ENCODE results near the gene SLC25A19.
"Not testable (repeated sequence)": the region's sequence is repeated elsewhere in the genome, so short reads cannot be mapped to it uniquely, and the experiment has no call there.

SLC25A19 gene

DNA sequence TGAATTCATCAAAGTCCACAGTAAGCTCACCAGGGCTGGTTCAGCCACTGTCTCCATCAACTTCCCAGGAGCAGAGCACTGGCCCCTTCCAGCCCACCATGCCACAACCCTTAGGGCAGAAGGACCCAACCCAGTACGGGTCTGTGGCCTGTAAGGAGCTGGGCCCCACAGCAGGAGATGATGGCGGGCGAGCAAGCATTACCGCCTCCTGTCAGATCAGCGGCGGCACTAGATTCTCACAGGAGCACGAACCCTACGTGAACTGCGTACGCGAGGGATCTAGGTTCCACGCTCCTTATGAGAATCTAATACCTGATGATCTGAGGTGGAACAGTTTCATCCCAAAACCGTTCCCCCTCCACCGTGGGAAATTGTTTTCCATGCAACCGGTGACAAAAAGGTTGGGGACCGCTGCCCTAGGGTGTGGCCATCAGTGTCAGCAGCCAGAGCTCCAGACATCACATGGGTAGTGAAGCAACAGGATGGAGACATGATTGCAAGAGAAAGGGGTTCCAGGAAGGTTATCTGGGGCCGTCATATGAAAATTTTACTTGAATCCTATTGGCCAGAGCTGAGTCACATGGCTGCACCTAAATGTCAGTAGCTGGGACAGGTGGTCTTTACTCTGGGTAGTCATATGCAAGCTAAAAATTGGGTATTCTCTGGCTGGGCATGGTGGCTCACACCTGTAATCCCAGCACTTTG, 12.4 kb upstream of the SLC25A19 start:
- no peak for DNase-seq (ENCODE audit: low spot score)

DNA sequence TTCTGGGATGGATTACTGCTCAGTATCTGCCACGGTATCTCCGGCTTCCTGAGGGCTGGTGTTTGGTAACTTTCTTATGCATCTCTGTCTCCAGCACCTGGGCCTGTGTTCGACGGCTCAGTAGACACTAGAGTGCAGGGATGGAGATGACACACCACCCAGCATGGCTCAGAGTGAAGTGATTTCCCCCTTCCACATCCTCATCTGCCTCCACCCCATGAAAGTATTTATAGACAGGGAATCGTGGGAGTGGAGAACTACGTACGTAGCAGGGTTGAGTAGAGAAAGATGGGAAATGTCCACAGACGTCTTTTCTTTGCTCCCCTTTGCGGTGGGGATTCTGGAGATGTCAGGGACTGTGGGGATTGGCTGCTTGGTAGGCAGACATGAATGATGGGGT, 11.8 kb upstream of the SLC25A19 start:
- no peak for DNase-seq (ENCODE audit: low spot score)

DNA sequence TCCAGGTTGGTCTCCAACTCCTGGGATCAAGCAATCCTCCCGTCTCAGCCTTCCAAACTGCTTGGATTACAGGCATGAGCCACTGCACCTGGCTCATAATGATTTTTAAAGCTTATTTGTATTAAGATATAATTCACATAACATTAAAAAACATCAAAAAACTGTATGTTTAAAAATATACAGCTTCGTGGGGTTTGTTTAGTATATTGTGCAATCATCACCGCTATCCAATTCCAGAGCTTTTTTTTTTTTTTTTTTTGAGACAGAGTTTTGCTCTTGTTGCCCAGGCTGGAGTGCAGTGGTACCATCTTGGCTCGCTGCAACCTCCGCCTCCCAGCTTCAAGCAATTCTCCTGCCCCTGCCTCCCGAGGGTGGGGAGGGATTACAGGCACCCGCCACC, 11.0 kb upstream of the SLC25A19 start:
- DNase-seq (ENCODE audit: low spot score), result no peak

DNA sequence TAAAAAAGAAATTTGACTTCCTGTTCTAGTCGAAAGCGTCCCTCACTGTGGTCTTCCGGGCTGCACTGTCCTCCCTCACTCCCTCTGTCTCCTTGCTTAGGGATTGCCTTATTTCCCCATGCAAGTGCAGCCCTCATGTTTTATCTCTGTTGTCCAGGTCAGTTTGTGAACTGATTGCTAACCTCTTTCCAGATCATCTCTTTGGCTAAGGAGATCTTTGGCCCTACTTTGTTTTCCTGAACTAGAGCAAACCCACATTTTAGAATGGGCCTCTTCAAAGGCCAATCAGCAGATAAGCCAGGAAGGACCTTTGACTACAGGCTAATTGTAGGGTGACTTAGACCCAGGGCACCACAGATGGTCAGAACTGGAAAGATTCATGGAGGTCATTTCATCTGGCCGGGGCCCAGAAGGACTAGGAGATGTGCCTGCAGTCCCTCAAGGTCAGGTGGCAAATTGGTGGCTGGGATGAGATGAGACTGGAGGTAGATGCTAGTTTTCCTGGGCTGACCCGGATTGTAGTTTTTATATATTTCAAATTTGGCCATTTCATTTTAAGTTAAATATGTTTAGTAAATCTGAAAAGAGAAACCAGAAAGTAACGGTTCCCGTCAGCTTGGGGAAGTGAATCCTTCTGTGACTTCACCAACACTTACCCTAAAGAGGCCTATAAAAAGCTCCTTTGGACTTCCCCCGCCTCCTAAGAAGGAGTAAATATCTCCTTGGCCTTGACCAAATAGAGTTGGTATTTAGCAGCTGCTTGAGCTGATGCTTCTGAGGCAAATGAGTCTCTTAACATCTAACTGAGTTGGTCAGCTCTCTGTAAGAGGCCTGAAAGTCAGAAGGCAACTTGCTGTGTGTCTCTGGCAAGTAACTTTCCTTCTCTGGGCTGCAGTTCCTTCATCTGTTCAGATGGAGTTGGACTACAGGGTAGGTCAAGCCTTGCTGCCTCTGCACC, 6.2 kb upstream of the SLC25A19 start:
- DNase-seq (ENCODE audit: low spot score), result no peak

DNA sequence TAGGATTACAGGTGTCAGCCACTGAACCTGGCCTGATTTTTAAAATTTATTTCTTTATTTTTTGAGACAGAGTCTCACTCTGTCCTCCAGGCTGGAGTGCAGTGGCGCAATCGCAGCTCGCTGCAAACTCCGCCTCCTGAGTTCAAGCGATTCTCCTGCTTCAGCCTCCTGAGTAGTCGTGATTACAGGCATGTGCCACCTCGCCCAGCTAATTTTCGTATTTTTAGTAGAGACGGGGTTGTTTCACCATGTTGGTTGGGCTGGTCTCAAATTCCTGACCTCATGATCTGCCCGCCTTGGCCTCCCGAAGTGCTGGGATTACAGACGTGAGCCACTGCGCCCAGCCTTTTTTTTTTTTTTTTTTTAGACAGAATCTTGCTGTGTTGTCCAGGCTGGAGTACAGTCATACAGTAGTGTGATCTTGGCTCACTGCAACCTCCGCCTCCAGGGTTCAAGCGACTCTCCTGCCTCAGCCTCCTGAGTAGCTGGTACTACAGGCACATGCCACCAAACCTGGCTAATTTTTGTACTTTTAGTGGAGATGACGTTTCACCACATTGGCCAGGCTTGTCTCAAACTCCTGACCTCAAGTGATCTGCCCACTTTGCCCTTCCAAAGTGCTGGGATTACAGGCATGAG, 3.7 kb upstream of the SLC25A19 start:
- not testable (repeated sequence) for DNase-seq (ENCODE audit: low spot score)

DNA sequence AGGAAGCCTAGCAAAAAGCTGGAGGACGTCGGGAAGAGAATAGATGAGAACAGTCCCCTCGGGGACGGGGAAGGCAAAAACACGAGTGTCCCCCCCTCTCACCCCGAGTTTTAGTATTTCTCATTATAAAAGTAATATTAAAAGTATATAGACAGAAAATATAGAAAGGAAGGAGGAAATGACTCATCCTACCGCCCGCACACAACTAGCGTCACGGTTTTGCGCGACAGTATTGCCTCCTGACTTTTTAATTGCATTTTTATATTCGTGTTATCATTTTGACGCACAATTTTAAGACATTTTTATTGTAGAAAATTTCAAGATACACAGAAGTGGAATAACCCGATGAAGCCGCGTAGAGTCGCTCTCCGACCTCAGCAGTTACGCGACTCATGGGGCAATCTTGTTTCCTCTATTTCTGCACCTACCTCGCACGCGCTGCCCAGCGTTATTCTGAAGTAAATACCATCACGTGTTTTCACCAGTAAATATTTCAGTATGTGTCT, 652 bp upstream of the SLC25A19 start:
- no peak for DNase-seq (ENCODE audit: low spot score)

DNA sequence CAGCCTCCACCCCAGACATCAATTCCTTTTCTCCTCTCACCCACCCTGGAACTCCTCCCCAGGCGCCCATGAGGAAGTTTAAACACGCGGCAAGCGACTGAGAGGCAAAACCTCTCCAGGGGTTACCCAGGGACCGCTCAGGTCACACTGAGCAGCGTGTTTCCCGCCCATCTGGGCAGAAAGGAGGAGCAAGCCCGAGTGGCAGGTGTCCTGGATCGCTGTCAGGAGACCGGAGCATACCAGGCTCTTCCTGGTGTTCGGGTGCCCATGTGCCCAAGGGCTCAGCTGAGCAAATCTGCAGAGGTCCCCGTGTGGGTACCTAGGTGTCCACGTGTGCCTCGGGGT, 491 bp downstream of the SLC25A19 start:
- DNase-seq (ENCODE audit: low spot score), result no peak

DNA sequence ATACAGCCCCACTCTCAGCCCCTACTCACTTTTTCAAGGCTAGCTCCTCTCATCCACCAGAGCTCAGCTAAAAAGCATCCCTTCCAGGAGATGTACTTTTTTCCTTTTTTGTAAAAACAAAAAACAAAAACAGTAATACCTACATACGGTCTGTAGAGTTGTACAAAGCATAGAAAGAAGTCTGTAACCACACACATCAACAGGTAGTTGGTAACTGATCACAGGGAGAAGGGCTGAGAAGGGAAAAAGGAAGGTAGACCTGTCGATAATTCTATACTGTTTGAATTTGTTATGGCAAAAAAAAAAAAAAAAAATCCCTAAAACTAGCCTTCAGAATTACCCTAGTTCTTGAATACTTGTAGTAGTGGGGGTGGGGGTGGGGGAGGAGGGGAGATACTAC, 874 bp downstream of the SLC25A19 start:
- no peak for DNase-seq (ENCODE audit: low spot score)

DNA sequence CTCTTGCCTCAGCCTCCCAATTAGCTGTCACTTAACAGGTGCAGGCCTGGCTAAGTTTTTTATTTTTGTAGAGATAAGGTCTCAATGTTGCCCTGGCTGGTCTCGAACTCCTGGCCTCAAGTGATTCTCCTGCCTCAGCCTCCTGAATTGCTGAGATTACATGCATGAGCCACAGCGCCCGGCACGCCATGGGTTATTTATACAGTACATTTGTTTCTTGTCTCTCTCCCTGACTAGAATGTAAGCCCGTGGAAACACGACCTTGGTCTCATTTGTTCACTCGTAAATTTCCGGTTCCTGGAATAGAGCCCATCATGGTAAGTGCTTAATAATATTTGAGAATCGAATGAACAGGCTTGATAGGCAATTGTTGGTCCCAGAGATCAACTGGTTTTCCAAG, 2.0 kb downstream of the SLC25A19 start:
- no peak for DNase-seq (ENCODE audit: low spot score)

DNA sequence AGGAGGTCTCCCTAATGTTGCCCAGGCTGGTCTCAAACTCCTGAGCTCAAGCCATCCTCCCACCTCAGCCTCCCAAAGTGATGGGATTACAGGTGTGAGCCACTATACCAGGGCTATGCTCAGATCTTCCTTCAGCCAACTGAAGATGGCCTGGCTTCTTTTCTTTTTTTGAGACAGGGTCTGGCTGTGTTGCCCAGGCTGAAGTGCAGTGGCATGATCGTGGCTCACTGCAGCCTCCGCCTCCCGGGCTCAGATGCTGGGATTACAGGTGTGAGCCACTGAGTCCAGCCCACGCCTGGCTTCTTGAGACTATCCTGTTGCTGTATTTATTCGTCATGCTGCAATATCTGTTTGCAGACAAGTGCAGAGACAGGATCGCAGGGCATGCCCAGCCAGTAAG, 4.1 kb downstream of the SLC25A19 start:
- no peak for DNase-seq (ENCODE audit: low spot score)

DNA sequence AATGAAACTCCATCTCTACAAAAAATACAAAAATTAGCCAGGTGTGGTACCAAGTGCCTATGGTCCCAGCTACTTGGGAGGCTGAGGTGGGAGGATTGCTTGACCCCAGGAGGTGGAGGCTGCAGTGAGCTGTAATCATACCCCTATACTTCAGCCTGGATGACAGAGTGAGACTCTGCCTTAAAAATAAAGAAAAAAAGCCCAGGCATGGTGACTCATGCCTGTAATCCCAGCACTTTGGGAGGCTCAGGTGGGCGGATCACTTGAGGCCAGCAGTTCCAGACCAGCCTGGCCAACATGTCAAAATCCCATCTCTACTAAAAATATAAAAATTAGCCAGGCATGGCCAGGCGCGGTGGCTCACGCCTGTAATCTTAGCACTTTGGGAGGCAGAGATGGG, 9.0 kb downstream of the SLC25A19 start:
- not testable (repeated sequence) for DNase-seq (ENCODE audit: low spot score)

DNA sequence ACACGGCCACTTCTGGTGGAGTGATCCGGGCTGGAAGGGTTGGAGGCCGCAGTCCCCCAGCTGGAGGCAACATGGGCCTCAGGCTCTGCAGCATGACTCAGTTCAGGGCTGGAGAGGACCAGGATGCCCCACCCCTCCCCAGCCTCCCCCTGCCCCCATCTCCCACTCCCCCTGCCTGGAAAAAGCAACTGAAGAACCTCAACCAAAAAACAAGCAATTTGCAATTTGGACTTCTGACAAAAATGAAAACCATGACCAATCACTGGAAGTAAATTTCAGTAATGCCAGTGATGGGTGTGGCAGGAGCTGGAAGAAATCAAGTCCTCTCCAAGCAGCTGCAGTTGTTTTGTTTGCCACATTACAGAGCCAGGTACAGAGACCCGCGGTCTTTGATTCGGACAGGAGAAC, 11.6 kb downstream of the SLC25A19 start:
- peak; percentile 64 for DNase-seq (ENCODE audit: low spot score)

DNA sequence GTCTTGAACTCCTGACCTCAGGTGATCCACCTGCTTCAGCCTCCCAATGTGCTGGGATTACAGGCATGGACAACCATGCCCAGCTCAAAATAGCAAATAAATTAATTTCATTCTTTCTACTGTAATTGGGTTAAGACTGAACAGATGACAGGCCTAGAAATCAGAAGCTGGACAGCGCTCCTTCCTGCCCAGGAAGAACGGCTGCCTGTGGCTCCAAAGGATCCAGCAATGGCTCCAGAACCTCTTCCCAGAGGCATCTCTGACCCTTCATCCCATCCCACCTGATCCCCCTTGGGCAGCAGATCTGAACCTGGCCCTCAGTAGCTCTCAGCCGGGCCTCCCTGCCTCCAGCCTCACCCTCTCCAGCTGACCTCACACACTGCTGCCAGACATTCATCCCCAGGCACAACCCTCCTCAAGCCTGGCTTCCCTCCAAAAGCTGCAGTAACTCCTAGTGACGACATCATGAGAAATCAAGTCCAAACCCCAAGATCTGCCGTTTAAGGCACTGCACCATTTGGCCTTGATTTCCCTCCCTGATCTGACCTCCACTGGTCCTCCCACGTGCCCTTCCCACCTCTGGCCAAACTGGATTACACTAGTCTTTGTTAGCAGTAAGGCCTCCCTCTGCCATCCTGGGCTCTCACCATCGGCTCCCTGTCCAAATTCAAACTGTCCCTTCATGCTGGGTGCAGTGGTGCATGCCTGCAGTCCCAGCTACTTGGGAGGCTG, 15.1 kb downstream of the SLC25A19 start:
- DNase-seq (ENCODE audit: low spot score), result peak; percentile 73

DNA sequence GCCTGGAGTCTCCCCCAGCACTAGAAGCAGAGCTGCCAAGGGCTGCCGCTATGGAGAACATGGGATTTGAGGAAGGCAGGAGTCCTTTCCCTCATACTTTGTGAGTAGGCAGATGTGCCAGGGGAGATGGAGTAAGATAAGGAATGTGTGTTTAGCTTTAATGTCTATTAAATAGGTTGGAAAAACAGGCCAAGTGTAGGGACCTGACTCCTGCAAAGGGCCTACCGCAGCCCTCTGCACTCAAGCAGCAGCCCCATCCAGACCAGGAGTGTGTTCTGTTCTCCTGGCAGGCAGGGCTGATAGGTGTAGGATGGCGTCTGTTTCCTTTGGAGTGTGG, 16.4 kb downstream of the SLC25A19 start:
- no peak for DNase-seq (ENCODE audit: low spot score)

DNA sequence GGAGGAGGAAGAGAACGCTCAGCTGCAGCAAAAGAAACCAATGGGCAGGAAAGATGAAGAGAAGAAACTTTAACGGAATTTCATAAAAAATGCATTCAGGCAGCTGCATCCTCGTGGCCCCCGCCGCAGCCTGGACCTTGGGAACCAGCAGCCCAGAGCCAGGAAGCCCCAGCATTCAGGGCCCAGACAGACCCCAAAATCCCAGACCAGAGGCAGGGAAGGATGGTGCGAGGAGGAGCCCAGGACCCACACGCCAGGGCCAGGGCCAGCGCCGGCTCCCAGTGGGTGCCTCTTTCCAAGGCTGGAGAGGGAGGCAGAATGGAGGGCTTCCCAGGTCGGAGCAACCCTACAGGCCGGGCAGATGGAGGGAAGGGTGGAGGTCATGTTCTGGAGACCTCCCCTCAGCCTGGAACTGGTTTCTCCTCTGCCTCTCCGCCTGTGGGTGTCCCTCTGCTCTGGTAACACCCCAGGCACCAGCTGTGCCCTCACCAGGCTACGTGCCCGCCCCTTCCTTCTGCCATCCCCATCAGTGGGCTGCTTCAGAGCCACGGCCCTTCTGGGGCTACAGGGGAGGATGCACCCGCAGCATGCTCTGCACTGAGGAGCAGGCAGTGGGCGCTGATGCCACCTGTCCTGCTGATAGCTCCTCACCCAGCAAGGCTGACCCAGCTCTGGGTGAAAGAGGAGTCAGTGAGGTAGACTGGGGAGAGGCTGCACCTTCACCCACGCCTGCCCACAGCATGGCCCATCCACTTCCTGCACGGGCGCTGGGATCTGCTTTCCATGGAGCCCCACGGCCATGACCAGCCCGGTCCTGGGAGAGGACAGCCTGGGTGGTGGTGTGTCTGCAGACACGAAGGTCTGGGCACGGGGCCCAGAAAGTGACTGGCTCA, 17.0 kb downstream of the SLC25A19 start:
- DNase-seq (ENCODE audit: low spot score), result peak; percentile 83

DNA sequence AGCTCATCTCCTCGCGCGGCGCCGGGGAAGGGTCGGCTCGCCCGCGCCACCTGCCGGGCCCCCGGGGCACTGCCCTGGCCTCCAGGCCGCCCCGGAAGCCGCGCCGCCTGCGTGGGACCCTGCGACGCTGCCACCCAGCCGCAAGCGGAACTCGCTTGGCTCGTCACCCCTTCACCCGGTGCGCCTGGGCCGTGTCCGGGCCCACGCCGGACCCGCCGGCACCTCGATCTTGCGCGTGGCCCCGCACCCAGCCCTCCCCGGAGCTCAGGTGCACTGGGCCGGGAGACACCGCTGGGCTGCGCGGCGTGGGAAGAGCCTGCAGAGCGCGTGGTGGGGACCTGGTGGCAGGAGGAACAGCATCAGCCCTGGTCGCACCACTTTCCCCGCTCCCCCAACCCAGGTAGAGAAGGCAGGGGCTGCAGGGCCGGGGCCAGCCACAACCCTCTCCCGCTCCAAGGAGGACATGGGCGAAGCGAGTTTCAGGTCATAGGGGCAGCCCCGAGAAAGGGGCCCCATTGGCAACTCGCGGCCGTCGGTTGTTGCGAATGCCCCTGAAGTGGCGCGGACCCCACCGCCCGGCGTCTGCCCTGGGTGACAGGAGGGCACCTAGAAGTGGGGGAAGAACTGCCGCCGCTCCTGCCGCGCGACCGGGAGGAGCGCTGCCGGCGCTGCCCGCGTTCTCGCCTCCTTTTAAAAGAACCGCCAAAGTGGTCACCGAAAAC, 17.8 kb downstream of the SLC25A19 start:
- peak; percentile 98 for DNase-seq (ENCODE audit: low spot score)

DNA sequence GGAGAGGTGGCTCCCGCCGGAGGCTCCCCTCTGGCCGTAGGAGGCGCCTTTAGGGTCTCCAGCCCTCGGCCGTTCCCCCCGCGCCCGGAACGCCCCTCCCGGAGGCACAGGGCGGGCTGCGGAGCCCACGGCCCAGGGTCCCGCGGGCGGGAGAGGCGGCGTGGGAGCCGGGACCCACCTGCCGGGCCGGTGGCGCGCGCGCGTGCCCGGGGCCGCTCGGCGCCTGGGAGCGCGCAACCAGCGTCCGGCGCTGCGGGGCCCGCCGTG, 18.3 kb downstream of the SLC25A19 start, which contains the start of gene MIF4GD:
Gene MIF4GD, minus strand, starts transcription at position 266 of the 267 bp plus-strand sequence. CDS start 1,036 bp downstream, outside the sequence.
- no peak for DNase-seq (ENCODE audit: low spot score)

DNA sequence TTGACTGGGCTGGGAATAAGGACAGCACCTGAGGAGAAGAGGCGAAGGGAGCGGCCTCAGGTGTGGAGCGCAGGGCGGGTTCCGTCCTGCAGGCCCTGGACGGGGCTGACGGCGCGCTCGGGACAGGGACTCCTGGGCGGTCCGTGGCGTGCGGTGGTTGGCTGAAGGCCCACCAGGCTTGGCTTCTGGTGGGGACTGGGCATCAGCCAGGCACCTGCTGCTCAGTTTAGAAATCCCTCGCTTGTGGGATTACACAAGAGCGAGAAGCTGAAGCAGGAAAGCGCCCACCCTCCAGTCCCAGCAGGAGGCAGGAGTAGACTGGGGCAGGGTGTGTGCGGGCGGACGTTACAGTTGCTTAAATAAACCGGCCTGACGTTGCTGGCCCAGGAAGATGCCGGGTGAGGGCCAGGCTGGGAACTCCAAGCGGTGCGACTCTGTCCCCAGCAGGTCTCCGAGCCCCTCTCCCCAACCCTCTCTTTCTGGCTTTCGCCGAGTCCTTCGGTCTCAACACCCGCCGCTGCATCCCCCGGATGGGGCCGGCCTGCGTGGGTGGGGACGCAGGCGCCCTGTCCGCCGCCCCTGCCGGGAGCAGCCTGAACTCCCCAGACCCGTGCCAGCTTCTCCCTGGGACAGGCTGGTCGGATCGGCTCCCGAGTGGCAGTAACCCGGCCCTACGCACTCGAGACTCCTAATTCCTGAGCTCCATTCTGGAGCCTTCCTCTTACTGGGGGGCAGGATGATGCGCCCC, 18.8 kb downstream of the SLC25A19 start:
- peak; percentile 83 for DNase-seq (ENCODE audit: low spot score)

DNA sequence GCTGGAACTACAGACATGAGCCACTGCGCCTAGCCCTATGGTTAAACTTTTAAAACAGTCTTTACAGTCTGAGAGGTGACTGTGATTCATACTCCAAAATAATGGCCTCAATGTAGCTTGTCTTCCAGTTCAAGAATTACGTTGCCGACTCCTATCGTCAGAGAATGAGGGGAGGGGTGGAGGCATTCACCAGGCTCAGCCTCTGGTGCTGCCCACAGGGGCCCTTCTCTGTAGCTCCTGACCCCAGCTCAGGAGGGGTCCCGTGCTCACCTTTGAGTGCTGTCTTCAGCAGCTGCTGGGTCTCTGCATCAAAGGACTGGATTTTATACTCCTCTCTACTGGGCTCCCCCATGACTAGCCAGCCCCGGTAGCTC, 19.4 kb downstream of the SLC25A19 start:
- no peak for DNase-seq (ENCODE audit: low spot score)
